Right lobe of liver (tissue), 6 donors: Measurements from ENCODE around the gene NANOGP8. TPM values are rescaled to one million over a fixed set of nuclear protein-coding genes. Genes with fewer than 3 reads are reported as not detected.

Experiments used
- ATAC-seq, 4 donors: fragments of 200-7000 bp; cut with Tn5 transposase; one replicate each; pipeline ENCODE4 v1.9.1; 2020; ENCODE audit warnings: mild to moderate bottlenecking in 4 of 4, moderate library complexity in 4 of 4
- DNase-seq, 3 donors: peaks; one replicate each; pipeline ENCODE4 v3.0.0-alpha.2; 2020
- H3K27ac ChIP-seq, 3 donors: fragments of 200-600 bp; one replicate each; pipeline ENCODE4 v1.8.0; 2022
- H3K27me3 ChIP-seq, 2 donors: fragments of 200-600 bp; one replicate each; pipeline ENCODE4 v1.8.0; 2022
- H3K36me3 ChIP-seq, 4 donors: fragments of 200-600 bp; sonication (generic) in 1 of 4; one replicate each; pipeline versions ENCODE4 v1.5.1 to v1.8.0; 2017 to 2022; ENCODE audit warnings: control low read depth in 1 of 4
- H3K4me1 ChIP-seq, 4 donors: fragments of 200-600 bp; sonication (generic) in 1 of 4; one replicate each; pipeline versions ENCODE4 v1.5.1 to v1.8.0; 2017 to 2022; ENCODE audit warnings: control low read depth in 1 of 4
- H3K4me3 ChIP-seq, 3 donors: fragments of 200-600 bp; one replicate each; pipeline ENCODE4 v1.8.0; 2022
- H3K9me3 ChIP-seq, 4 donors: fragments of 200-600 bp; sonication (generic) in 1 of 4; one replicate each; pipeline versions ENCODE4 v1.5.1 to v1.8.0; 2017 to 2022; ENCODE audit warnings: control low read depth in 1 of 4
- CTCF ChIP-seq, 4 donors: fragments of 200-600 bp in 3 of 4; fragments of 450-650 bp in 1 of 4; IDR thresholded peaks; one replicate each; pipeline versions ENCODE4 v1.5.1 to v1.8.0; 2016 to 2022; ENCODE audit warnings: antibody characterized with exemption in 4 of 4, mild to moderate bottlenecking in 2 of 4
- POLR2A ChIP-seq: fragments of 450-650 bp; IDR thresholded peaks from one replicate; pipeline ENCODE4 v1.6.1; 2017; ENCODE audit warnings: antibody characterized with exemption, mild to moderate bottlenecking
- WGBS: methylation state at CpG from one replicate; pipeline ENCODE4 v1.1.6; 2018; ENCODE audit warnings: low coverage, low lambda C conversion rate; ENCODE audit not compliant: insufficient coverage; ENCODE audit errors: missing lambda C conversion rate; 5-methylcytosine and 5-hydroxymethylcytosine counted together
- intact Hi-C, 2 donors: fragments of 100-400 bp; cut with DNase I; formaldehyde crosslinking; loops; one replicate each; pipeline versions ENCODE4 v1.11.2 to v1.14.1; 2022
- total RNA-seq, 6 experiments: library from RNA; depleted of rRNA in 2 of 6; stranded (reverse); fragments of >200 nt in 2 of 6; fragmentation: NEBNext Ultra II Directional in 3 of 6; extraction: Animal tissue kit (Norgen Biotek cat#: 25700) in 3 of 6; gene quantifications; one replicate each; pipeline versions ENCODE4 v1.1.0 to v1.2.4, GENCODE V29; 2016 to 2023
- donor health status: DM: no; HTN: yes; CAD: no.
- donor health status: DM: no; HTN: no; CAD: no.
- donor health status: DM: no; HTN: no; CAD: no.
- donor health status: DM: no; HTN: yes; CAD: no.
- donor health status: DM: no; HTN: yes; CAD: no.

NANOGP8 gene
- total RNA-seq, 6 experiments from 2014 or later, result 0.31 to 0.62 TPM; not detected in 4

DNA sequence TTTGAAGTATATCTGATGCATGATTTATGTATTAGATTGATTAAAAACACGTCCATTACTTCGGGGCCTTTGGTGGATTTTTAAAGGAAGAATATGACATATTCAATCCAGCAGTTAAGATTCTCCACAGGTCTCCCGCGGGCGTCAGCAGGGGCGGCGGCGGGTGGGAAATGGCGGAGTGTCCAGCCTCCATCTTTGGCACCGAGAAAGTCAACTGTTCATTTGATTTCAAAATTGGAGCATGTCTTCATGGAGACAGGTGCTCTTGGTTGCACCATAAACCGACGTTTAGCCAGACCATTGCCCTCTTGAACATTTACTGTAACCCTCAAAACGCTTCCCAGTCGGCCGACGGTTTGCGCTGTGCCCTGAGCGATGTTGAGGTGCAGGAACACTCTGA lies 7.2 kb upstream of the NANOGP8 start:
- Histone ChIP-seq H3K36me3 (no peaks in the 10 kb centered on the region), H3K27ac (no peak overlapping the region), H3K27me3 (no peaks in the 10 kb centered on the region), H3K9me3 (no peaks in the 10 kb centered on the region), H3K4me3 (no peak overlapping the region), H3K4me1 (peaks cover 0 to 25% (median 0%) of the 10 kb centered on the region in 4 donors)
- intact Hi-C loops, result no loop called here
- DNase-seq (no peak), ATAC-seq (no peak)
- 98% methylated on average over 18 of the region's 18 CpGs for WGBS
- no peak for TF ChIP-seq POLR2A
- TF ChIP-seq CTCF (IDR thresholded peaks at IDR 0.05), result no peak

DNA sequence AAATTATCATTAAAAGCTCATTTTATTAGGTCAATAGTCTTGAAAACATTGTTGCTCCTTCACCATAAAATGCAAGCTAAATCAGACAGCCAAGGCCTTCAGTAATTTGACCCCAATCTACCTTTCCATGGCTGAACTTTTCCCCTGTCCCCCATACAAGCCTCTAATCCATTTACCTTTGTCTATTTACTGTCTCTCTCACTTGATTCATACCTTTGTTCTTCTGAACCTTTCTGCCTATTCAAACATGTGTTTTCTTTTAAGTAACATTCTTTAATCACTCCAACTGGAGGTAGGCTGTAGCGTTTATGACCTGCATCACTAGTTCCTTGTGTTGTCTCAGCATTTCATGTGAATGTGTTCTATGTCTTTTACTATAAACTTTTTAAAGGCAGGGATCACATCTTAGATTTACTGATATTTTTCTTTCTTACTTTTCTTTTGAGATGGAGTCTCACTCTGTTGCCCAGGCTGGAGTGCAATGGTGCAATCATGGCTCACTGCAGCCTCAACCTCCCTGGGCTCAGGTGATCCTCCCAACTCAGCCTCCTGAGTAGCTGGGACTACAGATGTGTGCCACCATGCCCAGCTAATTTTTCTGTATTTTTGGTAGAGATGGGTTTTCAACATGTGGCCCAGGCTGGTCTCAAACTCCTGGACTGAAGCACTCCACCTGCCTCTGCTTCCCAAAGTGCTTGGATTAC lies 5.2 kb upstream of the NANOGP8 start:
- ATAC-seq (peak in 1 of 4 donors; percentile 49), DNase-seq (no peak)
- intact Hi-C loops, result no loop called here
- 36% methylated on average over 1 of the region's 1 CpG for WGBS
- TF ChIP-seq POLR2A (no peak), CTCF (IDR thresholded peaks at IDR 0.05) (no peak)
- Histone ChIP-seq H3K9me3 (no peaks in the 10 kb centered on the region), H3K27me3 (no peaks in the 10 kb centered on the region), H3K27ac (no peak overlapping the region), H3K4me1 (peaks cover 0 to 25% (median 0%) of the 10 kb centered on the region in 4 donors), H3K36me3 (no peaks in the 10 kb centered on the region), H3K4me3 (no peak overlapping the region)

DNA sequence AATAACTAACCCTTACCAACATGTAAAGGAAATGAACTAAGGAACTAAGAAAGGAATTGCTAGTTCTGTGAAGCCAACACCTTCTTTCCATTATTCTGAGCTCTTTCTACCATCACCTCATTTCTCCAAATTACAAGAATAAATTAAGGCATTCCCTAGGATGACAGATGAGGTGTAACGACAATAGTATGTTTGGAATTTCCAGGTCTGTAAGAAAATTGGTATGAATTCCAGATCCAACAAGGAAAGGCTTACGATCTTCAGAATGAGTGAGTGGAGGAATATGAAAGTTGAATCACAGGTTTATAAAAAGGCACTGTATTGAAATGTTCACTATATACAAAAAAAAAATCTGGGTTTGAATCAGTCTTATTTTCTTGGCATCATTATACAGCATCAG lies 4.5 kb upstream of the NANOGP8 start:
- Histone ChIP-seq H3K27me3 (no peaks in the 10 kb centered on the region), H3K27ac (no peak overlapping the region), H3K4me3 (no peak overlapping the region), H3K36me3 (no peaks in the 10 kb centered on the region), H3K4me1 (peaks cover 0 to 25% (median 0%) of the 10 kb centered on the region in 4 donors), H3K9me3 (no peaks in the 10 kb centered on the region)
- ATAC-seq (no peak), DNase-seq (no peak)
- TF ChIP-seq POLR2A (no peak), CTCF (IDR thresholded peaks at IDR 0.05) (no peak)
- intact Hi-C loops, result no loop called here
- WGBS, result 84% methylated on average over 2 of the region's 2 CpGs

DNA sequence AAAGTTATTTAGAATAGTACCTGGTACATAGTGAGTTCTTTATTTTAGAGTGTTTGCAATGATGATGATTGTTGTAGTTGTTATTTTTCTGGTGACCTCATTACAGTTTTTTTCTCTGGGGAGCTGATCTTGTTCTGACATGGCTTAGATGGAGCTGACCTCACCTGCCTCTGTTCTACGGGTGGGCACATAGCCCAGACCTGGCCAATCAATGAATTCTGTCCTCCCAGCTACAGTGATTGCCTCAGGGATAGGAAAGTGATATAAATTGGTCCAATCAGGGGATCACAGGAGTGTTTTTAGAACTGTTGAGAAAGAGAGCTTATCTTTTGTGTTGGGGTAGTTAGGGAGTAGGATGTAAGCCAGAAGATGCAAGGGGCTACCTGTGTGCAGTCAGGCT lies 3.2 kb upstream of the NANOGP8 start:
- ATAC-seq (peak; percentile 76 to 94 (median 92)), DNase-seq (peak in 2 of 3 donors; percentile 78)
- no peaks in the 10 kb centered on the region for H3K36me3 ChIP-seq
- H3K4me1 ChIP-seq, result peaks cover 0 to 25% (median 0%) of the 10 kb centered on the region in 4 donors
- WGBS, result 27% methylated on average over 1 of the region's 1 CpG
- peak overlapping the region in 1 of 3 donors; percentile 59 for H3K27ac ChIP-seq
- no peaks in the 10 kb centered on the region for H3K9me3 ChIP-seq
- no peaks in the 10 kb centered on the region for H3K27me3 ChIP-seq
- TF ChIP-seq POLR2A (no peak), CTCF (IDR thresholded peaks at IDR 0.05) (no peak)
- no peak overlapping the region for H3K4me3 ChIP-seq
- intact Hi-C loops, result no loop called here
